Fibroblast of mammary gland (primary cell): ENCODE results near the gene NDUFAF8.

Experiments used
- DNase-seq: peaks from one replicate; pipeline ENCODE4 v3.0.0-alpha.2; 2010; ENCODE audit warnings: low read depth
- H3K4me3 ChIP-seq: 2 replicates; pipeline ENCODE4 v1.5.1; 2011; ENCODE audit warnings: low read depth, mild to moderate bottlenecking, low read length, moderate library complexity; ENCODE audit not compliant: control insufficient read depth
- CTCF ChIP-seq: conservative IDR thresholded peaks from 2 replicates; pipeline ENCODE4 v1.5.1; 2011; ENCODE audit warnings: low read depth, low read length, inconsistent platforms; ENCODE audit not compliant: control insufficient read depth, insufficient read depth

The NDUFAF8 gene

DNA sequence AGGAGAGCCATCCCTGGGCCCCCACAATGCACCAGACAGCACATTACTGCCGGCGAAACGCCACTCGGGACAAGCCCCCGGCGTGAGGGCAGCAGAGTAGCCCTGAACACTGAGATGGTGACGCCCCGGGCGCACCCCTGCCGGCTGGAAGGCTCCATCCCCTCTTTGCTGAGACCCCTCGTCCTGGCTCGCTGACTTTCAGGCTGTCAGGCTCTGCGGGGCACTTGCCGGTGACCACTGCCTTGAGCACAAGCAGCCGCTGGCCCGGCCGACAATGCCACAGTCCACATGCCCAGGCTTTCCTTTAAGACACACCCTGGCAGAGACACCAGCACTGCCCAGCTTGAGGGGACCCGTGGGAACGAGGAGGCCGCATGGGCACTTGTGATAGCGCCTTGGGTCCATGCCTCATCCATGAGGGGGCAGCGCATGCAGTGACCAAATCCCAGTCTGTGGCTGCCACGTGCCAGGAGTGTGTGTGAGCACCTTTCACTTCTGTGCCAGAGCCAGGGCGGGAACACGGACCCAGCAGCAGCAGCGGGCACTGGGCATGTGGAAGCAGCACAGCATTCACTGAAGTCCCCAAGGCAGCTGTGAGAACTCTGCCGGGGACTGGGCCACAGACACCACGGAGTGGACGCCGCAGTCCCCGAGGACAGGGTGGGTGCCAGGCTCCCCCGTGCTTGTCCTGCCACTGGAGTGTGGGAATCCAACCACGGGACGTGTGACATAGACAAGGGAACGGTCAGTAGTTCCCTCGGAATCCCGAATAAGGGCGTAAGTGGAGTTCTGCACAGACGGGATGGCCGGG lies 24.5 kb downstream of the NDUFAF8 start:
- H3K4me3 ChIP-seq, result no peak overlapping the region
- TF ChIP-seq CTCF, result no peak
- DNase-seq, result no peak

DNA sequence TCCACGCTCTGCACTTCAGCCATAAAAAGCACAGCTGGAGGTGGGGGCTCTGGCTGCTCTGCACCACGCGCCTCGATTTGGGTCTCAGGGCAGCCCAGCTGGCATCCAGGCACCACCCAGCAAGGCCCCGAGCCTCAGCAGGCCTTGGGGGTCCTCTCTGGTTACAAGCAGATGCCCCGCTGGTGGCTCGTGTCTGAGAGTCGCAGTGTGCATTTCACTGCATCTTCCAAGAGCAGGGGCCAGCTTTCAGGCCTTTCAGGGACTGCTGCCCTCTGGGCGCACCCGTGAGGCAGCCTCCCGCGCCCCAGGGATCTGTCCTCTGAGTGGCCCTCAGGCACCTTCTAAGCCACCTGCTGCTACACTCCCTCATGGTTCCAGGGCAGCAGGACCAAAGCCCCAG lies 25.5 kb downstream of the NDUFAF8 start:
- H3K4me3 ChIP-seq, result no peak overlapping the region
- no peak for TF ChIP-seq CTCF
- no peak for DNase-seq

DNA sequence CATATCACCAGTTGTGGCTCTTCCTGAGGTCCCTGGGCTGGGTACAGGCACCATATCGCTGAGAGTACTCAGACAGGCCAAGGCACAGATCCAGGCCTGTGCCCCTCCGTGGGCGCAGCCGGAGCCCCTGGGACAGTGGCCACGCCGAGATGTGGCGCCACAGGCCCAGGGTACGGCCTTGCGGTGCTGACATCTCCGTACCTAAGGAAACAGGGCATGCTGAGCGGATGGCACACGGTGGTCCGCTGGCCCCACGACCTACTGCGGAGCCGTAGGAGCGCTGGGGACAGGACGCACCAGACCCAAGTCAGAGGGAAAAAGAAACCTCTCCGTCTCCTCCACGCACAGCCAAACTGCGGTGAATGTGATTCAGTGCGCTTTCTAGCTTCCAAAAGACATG lies 26.5 kb downstream of the NDUFAF8 start:
- DNase-seq, result no peak
- H3K4me3 ChIP-seq, result no peak overlapping the region
- TF ChIP-seq CTCF, result no peak

GRCh38 chr17:81267390-81268067 lies 28.4 kb downstream of the NDUFAF8 start:
- no peak for TF ChIP-seq CTCF

DNA sequence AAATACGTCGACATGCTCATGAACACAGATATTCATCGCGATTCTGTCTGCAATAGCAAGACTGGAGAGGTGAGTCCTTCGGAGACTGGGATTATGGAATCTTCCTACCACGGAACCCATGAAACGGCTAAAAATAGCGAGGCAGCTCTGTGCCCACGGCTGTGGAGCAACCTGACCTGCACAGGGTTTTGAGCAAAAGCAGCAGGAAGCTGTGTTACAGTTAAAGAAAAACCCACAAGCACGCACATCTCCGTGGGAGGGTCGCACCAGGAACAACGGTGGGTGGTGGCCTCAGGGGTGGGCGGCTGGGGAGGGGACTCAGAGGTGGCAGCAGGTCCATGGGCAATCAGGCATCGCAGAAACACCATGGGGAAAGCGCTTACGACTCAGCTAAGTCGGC lies 31.2 kb downstream of the NDUFAF8 start:
- no peak overlapping the region for H3K4me3 ChIP-seq
- DNase-seq, result no peak
- TF ChIP-seq CTCF, result no peak

More at GRCh38 chr17:81267390-81268067, 28.4 kb downstream of the NDUFAF8 start:
- DNase-seq, result no peak
- H3K4me3 ChIP-seq, result no peak overlapping the region

DNA sequence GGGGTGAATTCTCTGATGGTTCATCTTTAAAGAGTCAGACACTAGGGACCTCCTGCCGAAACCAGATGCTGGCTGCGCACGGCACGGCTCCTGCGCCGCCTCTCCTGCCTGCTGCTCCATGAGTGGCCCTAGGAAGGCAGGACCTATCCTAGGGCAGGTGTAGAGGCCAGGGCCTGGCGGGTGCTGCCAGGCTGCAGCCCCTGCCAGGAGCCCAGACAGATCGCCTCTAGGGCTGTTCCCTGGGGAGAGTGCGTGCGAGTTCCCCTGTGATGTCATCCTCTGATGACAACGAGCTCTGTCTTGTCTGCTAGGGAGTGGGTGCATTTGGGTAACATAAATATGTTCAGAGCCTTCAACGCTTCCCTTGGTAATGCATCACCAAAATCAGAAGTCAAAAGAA lies 32.1 kb downstream of the NDUFAF8 start:
- DNase-seq, result no peak
- TF ChIP-seq CTCF, result no peak

GRCh38 chr17:81272616-81273015 lies 33.5 kb downstream of the NDUFAF8 start:
- TF ChIP-seq CTCF, result no peak
- no peak for DNase-seq
- no peak overlapping the region for H3K4me3 ChIP-seq

More for the DNA sequence above, 32.1 kb downstream of the NDUFAF8 start:
- H3K4me3 ChIP-seq, result no peak overlapping the region
